ENCODE data around the gene AKT3.

- no peak for TF ChIP-seq EP300 (IDR thresholded peaks at IDR 0.05; ENCODE audit: borderline replicate concordance in 1 of 2, low read depth in 2 of 2, low read length in 2 of 2)
- TF ChIP-seq POLR2A (IDR thresholded peaks at IDR 0.05; ENCODE audit: control extremely low read depth in 1 of 2, low read depth in 2 of 2, low read length in 2 of 2): no peak
Measured at GRCh38 chr1:243783714-243784113, 66.3 kb downstream of the AKT3 start.

Data from H1 (cell line).